GM12874 (cell line): ENCODE results near the gene EEPD1.

Experiments
- CTCF ChIP-seq: IDR thresholded peaks from 2 replicates; pipeline ENCODE4 v1.5.1; 2011; ENCODE audit warnings: low read depth, mild to moderate bottlenecking, control low read depth, low read length, moderate library complexity; ENCODE audit not compliant: insufficient read depth

Gene EEPD1

GRCh38 chr7:36219429-36219828, 66.4 kb downstream of the EEPD1 start:
- TF ChIP-seq CTCF = no peak

- no peak for TF ChIP-seq CTCF
Measured at GRCh38 chr7:36223851-36224250, 70.8 kb downstream of the EEPD1 start.

- no peak for TF ChIP-seq CTCF
Measured at GRCh38 chr7:36224934-36225858, 72.1 kb downstream of the EEPD1 start.

GRCh38 chr7:36226151-36226550, 73.1 kb downstream of the EEPD1 start:
- TF ChIP-seq CTCF = no peak

- no peak for TF ChIP-seq CTCF
Measured at GRCh38 chr7:36227223-36227622, 74.2 kb downstream of the EEPD1 start.

GRCh38 chr7:36228039-36228438, 75.0 kb downstream of the EEPD1 start:
- TF ChIP-seq CTCF = no peak

GRCh38 chr7:36231406-36231805, 78.4 kb downstream of the EEPD1 start:
- no peak for TF ChIP-seq CTCF
